Thoracic aorta (tissue), 2 donors: ENCODE data around the gene PCDH1. TPM values are rescaled to one million over a fixed set of nuclear protein-coding genes. Genes with fewer than 3 reads are reported as not detected.

Experiments
- ATAC-seq: fragments of 150-250 bp; one replicate; pipeline ENCODE4 v1.8.0; 2017; ENCODE audit warnings: low read depth; ENCODE audit not compliant: insufficient number of reproducible peaks, low FRiP score
- DNase-seq: peaks from one replicate; pipeline ENCODE4 v3.0.0-alpha.2; 2020; ENCODE audit warnings: low spot score
- H3K27ac ChIP-seq, 2 donors: fragments of 200-600 bp; sonication (generic); 1 replicate in 1 of 2; 2 replicates in 1 of 2; pipeline ENCODE4 v1.5.1; 2016; ENCODE audit warnings: mild to moderate bottlenecking in 2 of 2, moderate library complexity in 2 of 2
- H3K27me3 ChIP-seq: fragments of 200-600 bp; sonication (generic); replicated peaks from 2 replicates; pipeline ENCODE4 v1.6.0; 2016; ENCODE audit warnings: mild to moderate bottlenecking; ENCODE audit not compliant: insufficient read depth
- H3K36me3 ChIP-seq: fragments of 200-600 bp; sonication (generic); one replicate; pipeline ENCODE4 v1.5.1; 2016
- H3K4me1 ChIP-seq, 2 donors: fragments of 200-600 bp; sonication (generic); 1 replicate in 1 of 2; 2 replicates in 1 of 2; pipeline versions ENCODE4 v1.5.1 to v1.6.0; 2016; ENCODE audit warnings: low read depth in 2 of 2, mild to moderate bottlenecking in 1 of 2; ENCODE audit not compliant: control insufficient read depth in 1 of 2
- H3K4me3 ChIP-seq: fragments of 200-600 bp; sonication (generic); 2 replicates; pipeline ENCODE4 v1.5.1; 2016; ENCODE audit warnings: mild to moderate bottlenecking
- H3K9me3 ChIP-seq: fragments of 200-600 bp; sonication (generic); 2 replicates; pipeline ENCODE4 v1.5.1; 2016
- total RNA-seq, 2 donors: library from RNA; depleted of rRNA; stranded (reverse); fragments of >200 nt; gene quantifications; one replicate each; pipeline versions ENCODE4 v1.1.0 to v1.2.3, GENCODE V29; 2016
- TF ChIP-seq, protein P1 (sequence below): fragments of 200-600 bp; sonication (generic); IDR thresholded peaks from one replicate; pipeline ENCODE4 v1.5.1; 2019; ENCODE audit warnings: antibody characterized with exemption

PCDH1 gene
- total RNA-seq, 2 donors from 2014 or later = 24.6 to 43.4 TPM

DNA sequence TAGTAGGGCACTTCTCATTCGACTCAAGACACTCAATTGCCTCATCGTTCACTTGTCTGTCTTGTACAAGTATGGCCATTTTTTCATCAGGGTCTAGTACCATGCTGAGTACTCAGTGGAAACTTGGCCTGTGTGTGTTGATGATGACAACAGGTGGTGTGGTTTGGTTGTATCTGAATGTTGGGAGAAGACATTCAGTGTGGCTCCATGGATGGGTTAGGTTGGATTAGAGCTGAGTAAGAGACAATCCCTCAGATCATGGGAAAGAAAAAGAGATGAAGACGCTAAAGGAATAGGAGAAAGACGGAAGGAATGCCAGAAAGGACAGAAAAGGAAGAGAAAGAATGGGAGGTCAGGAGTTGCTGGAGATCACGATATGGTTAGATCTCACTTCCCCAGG, 17.0 kb downstream of the PCDH1 start:
- H3K36me3 ChIP-seq = no peaks in the 10 kb centered on the region
- H3K4me3 ChIP-seq = no peak overlapping the region
- no peak overlapping the region for H3K27ac ChIP-seq
- TF ChIP-seq, protein P1, sequence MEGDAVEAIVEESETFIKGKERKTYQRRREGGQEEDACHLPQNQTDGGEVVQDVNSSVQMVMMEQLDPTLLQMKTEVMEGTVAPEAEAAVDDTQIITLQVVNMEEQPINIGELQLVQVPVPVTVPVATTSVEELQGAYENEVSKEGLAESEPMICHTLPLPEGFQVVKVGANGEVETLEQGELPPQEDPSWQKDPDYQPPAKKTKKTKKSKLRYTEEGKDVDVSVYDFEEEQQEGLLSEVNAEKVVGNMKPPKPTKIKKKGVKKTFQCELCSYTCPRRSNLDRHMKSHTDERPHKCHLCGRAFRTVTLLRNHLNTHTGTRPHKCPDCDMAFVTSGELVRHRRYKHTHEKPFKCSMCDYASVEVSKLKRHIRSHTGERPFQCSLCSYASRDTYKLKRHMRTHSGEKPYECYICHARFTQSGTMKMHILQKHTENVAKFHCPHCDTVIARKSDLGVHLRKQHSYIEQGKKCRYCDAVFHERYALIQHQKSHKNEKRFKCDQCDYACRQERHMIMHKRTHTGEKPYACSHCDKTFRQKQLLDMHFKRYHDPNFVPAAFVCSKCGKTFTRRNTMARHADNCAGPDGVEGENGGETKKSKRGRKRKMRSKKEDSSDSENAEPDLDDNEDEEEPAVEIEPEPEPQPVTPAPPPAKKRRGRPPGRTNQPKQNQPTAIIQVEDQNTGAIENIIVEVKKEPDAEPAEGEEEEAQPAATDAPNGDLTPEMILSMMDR = no peak
- H3K4me1 ChIP-seq = no peaks in the 10 kb centered on the region
- no peaks in the 10 kb centered on the region for H3K27me3 ChIP-seq
- ATAC-seq = no peak
- no peak for DNase-seq
- no peaks in the 10 kb centered on the region for H3K9me3 ChIP-seq

DNA sequence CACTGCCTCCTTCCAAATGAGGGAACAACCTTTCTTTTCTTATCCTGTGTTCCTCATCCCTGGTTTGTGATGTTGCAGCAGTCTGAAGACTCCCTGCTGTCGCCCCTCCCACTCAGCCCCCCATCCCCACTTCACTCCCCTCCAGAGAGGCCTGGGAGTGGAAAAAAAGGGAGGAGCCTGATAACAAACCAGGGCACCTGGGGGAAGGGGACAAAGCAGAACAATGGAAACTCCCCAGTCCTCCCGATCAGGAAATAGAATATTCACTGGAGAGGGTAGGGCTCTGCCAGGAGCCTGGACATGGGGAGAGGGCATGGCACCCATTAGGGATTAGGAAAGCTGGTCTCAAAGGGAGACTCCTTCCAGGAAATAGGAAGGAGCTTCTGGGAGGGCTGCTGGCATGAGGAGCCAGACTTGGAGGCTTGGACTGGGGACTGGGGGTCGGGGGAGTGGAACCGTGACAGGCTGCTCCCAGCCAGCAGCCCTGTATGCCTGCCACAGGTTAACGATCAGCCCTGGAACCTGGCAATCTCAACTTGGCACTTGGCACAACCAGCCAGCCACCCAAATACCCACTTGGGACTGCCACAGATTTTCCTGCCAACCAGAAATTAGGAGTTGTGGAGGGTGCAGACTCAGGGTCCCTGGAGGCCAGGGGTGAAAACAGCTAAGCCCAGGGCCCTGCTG, 20.0 kb downstream of the PCDH1 start:
- H3K4me3 ChIP-seq = no peak overlapping the region
- TF ChIP-seq, protein P1 = no peak
- no peak for ATAC-seq
- H3K36me3 ChIP-seq = no peaks in the 10 kb centered on the region
- no peaks in the 10 kb centered on the region for H3K9me3 ChIP-seq
- no peak overlapping the region for H3K27ac ChIP-seq
- H3K27me3 ChIP-seq = no peaks in the 10 kb centered on the region
- DNase-seq = no peak
- H3K4me1 ChIP-seq = no peaks in the 10 kb centered on the region

- no peak overlapping the region for H3K4me3 ChIP-seq
- no peak overlapping the region for H3K27ac ChIP-seq
- no peaks in the 10 kb centered on the region for H3K9me3 ChIP-seq
- no peaks in the 10 kb centered on the region for H3K4me1 ChIP-seq
- H3K36me3 ChIP-seq = no peaks in the 10 kb centered on the region
- no peaks in the 10 kb centered on the region for H3K27me3 ChIP-seq
- ATAC-seq (no peak), DNase-seq (no peak)
- TF ChIP-seq, protein P1 = no peak
Measured at GRCh38 chr5:141857226-141857625, 21.0 kb downstream of the PCDH1 start.

DNA sequence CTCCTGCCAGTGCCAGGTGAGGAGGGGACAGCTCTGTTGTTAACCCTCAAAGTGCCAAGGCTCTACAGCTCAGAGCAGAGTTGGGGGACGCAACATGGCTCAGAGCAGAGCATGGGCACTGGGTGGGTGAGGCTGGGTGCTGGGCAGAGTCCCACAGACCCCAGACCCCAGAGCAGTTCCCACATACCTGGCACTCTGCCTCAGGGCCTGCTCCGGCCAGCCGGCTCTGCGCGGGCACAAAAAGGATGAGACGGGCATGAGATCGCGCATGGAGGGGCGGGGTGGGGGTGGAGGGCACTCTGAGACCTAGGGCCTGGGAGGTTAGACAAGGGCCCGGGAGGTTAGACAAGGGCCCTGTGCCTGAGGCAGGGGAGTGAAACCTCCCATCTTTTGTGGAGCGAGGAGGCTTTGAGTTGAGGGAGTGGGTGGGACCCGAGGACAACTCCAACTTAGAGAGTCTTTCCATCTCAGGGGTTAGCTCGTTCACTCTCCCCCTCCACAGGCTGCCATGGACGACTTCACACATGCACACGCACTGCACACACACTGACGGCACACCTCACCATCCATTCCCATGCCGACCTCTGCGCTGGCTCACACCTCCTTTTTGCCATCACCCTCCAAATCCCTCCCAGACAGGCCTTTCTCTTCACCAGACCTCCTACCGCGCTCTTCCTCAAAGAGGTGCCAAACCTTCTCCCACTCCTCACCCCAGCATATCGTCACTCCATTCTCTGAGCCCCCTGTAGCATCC, 22.0 kb downstream of the PCDH1 start:
- no peaks in the 10 kb centered on the region for H3K36me3 ChIP-seq
- ATAC-seq (no peak), DNase-seq (no peak)
- H3K4me1 ChIP-seq = no peaks in the 10 kb centered on the region
- TF ChIP-seq, protein P1 = no peak
- no peak overlapping the region for H3K4me3 ChIP-seq
- no peaks in the 10 kb centered on the region for H3K27me3 ChIP-seq
- H3K27ac ChIP-seq = no peak overlapping the region
- no peaks in the 10 kb centered on the region for H3K9me3 ChIP-seq

GRCh38 chr5:141855265-141856036, 22.8 kb downstream of the PCDH1 start:
- H3K9me3 ChIP-seq = no peaks in the 10 kb centered on the region
- no peaks in the 10 kb centered on the region for H3K36me3 ChIP-seq
- ATAC-seq (no peak), DNase-seq (no peak)
- no peaks in the 10 kb centered on the region for H3K27me3 ChIP-seq
- no peak overlapping the region for H3K27ac ChIP-seq
- H3K4me3 ChIP-seq = no peak overlapping the region
- TF ChIP-seq, protein P1 = no peak
- no peaks in the 10 kb centered on the region for H3K4me1 ChIP-seq
